AG09319 (cell line): ENCODE measurements around the gene TAS2R14.

Source experiments
- DNase-seq: peaks from one replicate; pipeline ENCODE4 v3.0.0-alpha.2; 2010; ENCODE audit warnings: low read depth; ENCODE audit errors: extremely low read depth
- CTCF ChIP-seq: IDR thresholded peaks from 2 replicates; pipeline ENCODE4 v1.5.1; 2011; ENCODE audit warnings: low read depth, mild to moderate bottlenecking, inconsistent platforms, low read length, moderate library complexity

The TAS2R14 gene

GRCh38 chr12:10896854-10897253 is 42.2 kb downstream of the TAS2R14 start:
- no peak for TF ChIP-seq CTCF
- no peak for DNase-seq

GRCh38 chr12:10891937-10892336 is 47.1 kb downstream of the TAS2R14 start:
- DNase-seq, result no peak
- no peak for TF ChIP-seq CTCF

DNA sequence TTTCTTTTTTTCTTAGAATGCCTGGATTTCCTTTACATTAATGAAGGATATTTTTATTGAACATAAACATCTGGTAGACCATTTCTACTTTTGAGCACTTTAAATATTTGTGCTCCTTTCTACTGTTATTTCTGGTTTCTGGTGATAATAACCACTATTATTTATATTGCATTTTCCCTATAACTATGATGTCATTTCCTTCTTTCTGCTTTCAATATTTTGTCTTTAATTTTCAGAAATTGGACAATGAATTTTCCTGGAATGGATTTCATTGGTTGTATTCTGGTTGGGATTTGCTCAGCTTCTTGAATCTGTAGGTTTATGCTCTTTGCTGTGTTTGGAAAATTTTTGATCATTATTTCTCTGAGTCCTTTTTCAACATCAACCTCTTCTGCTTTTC is 49.8 kb downstream of the TAS2R14 start:
- no peak for DNase-seq
- no peak for TF ChIP-seq CTCF
